Left lung (tissue), 10 donors: ENCODE results near the gene FRMD1. TPM values are rescaled to one million over a fixed set of nuclear protein-coding genes. Genes with fewer than 3 reads are reported as not detected.

Experiments
- ATAC-seq: fragments of 200-7000 bp; cut with Tn5 transposase; one replicate; pipeline ENCODE4 v1.9.1; 2020; ENCODE audit warnings: moderate library complexity
- DNase-seq, 4 donors: peaks; one replicate each; pipeline ENCODE4 v3.0.0-alpha.2; 2013 to 2020
- H3K27ac ChIP-seq, 2 donors: fragments of 200-600 bp; sonication (generic) in 1 of 2; one replicate each; pipeline versions ENCODE4 v1.5.0 to v1.8.0; 2020 to 2021
- H3K27me3 ChIP-seq, 2 donors: fragments of 200-600 bp; sonication (generic) in 1 of 2; one replicate each; pipeline versions ENCODE4 v1.5.0 to v1.8.0; 2020 to 2021
- H3K36me3 ChIP-seq, 2 donors: fragments of 200-600 bp; sonication (generic) in 1 of 2; one replicate each; pipeline versions ENCODE4 v1.5.0 to v1.8.0; 2020 to 2021
- H3K4me1 ChIP-seq, 2 donors: fragments of 200-600 bp; one replicate each; pipeline ENCODE4 v1.8.0; 2021
- H3K4me3 ChIP-seq, 2 donors: fragments of 200-600 bp; sonication (generic) in 1 of 2; one replicate each; pipeline versions ENCODE4 v1.5.0 to v1.8.0; 2020 to 2021; ENCODE audit warnings: mild to moderate bottlenecking in 1 of 2
- H3K9me3 ChIP-seq, 2 donors: fragments of 200-600 bp; sonication (generic) in 1 of 2; one replicate each; pipeline versions ENCODE4 v1.5.0 to v1.8.0; 2020 to 2021
- CTCF ChIP-seq, 2 donors: fragments of 200-600 bp; sonication (generic) in 1 of 2; IDR thresholded peaks; one replicate each; pipeline versions ENCODE4 v1.5.0 to v1.8.0; 2021; ENCODE audit warnings: antibody characterized with exemption in 2 of 2
- intact Hi-C, 2 donors: fragments of 100-400 bp; cut with DNase I; formaldehyde crosslinking; loops; one replicate each; pipeline versions ENCODE4 v1.11.2 to v1.14.2; 2022
- polyA plus RNA-seq, 6 donors: library from polyadenylated mRNA; unstranded; fragments of 120-200 nt; gene quantifications; one replicate each; pipeline ENCODE4 v1.2.1, GENCODE V29; 2013; ENCODE audit not compliant: insufficient read length in 6 of 6
- total RNA-seq, 2 donors: library from RNA; stranded (reverse); fragmentation: NEBNext Ultra II Directional; extraction: Animal tissue kit (Norgen Biotek cat#: 25700); gene quantifications; one replicate each; pipeline ENCODE4 v1.2.1, GENCODE V29; 2021
- donor health status: DM: no; HTN: yes; CAD: no.
- donor health status: DM: no; HTN: no; CAD: no.

FRMD1 gene
- total and polyA plus RNA-seq, 8 donors = 3.4 to 7.2 (median 6.0) TPM; not detected in 2

GRCh38 chr6:168020242-168020641 is 58.8 kb downstream of the FRMD1 start:
- H3K4me1 ChIP-seq = no peaks in the 10 kb centered on the region
- H3K27ac ChIP-seq = no peak overlapping the region
- no peaks in the 10 kb centered on the region for H3K27me3 ChIP-seq
- H3K36me3 ChIP-seq = no peaks in the 10 kb centered on the region
- ATAC-seq = no peak
- H3K9me3 ChIP-seq = peaks cover 0 to 8% of the 10 kb centered on the region in 2 donors
- TF ChIP-seq CTCF (IDR thresholded peaks at IDR 0.05) = no peak
- no peak for DNase-seq
- intact Hi-C loops = no loop called here
- no peak overlapping the region for H3K4me3 ChIP-seq

GRCh38 chr6:168018664-168019063 is 60.3 kb downstream of the FRMD1 start:
- Histone ChIP-seq H3K4me3 (no peak overlapping the region), H3K9me3 (peaks cover 0 to 8% of the 10 kb centered on the region in 2 donors), H3K36me3 (no peaks in the 10 kb centered on the region), H3K4me1 (no peaks in the 10 kb centered on the region), H3K27ac (no peak overlapping the region), H3K27me3 (no peaks in the 10 kb centered on the region)
- TF ChIP-seq CTCF (IDR thresholded peaks at IDR 0.05) = no peak
- intact Hi-C loops = no loop called here
- DNase-seq (no peak), ATAC-seq (no peak)

GRCh38 chr6:168017629-168018028 is 61.4 kb downstream of the FRMD1 start:
- H3K36me3 ChIP-seq = no peaks in the 10 kb centered on the region
- no peaks in the 10 kb centered on the region for H3K4me1 ChIP-seq
- intact Hi-C loops = no loop called here
- no peak overlapping the region for H3K27ac ChIP-seq
- no peak for ATAC-seq
- H3K4me3 ChIP-seq = no peak overlapping the region
- peaks cover 0 to 14% of the 10 kb centered on the region in 2 donors for H3K9me3 ChIP-seq
- H3K27me3 ChIP-seq = no peaks in the 10 kb centered on the region
- TF ChIP-seq CTCF (IDR thresholded peaks at IDR 0.05) = no peak
- peak in 1 of 4 donors; percentile 75 for DNase-seq

GRCh38 chr6:168016721-168017525 is 62.1 kb downstream of the FRMD1 start:
- no peak for TF ChIP-seq CTCF (IDR thresholded peaks at IDR 0.05)
- ATAC-seq = no peak

GRCh38 chr6:168016176-168016620 is 62.8 kb downstream of the FRMD1 start:
- Histone ChIP-seq H3K4me1 (no peaks in the 10 kb centered on the region), H3K4me3 (no peak overlapping the region), H3K27me3 (no peaks in the 10 kb centered on the region), H3K36me3 (no peaks in the 10 kb centered on the region), H3K27ac (no peak overlapping the region), H3K9me3 (peaks cover 0 to 29% of the 10 kb centered on the region in 2 donors)
- intact Hi-C loops = no loop called here
- TF ChIP-seq CTCF (IDR thresholded peaks at IDR 0.05) = no peak
- no peak for ATAC-seq
- DNase-seq = no peak

More at GRCh38 chr6:168016721-168017525, 62.1 kb downstream of the FRMD1 start:
- H3K4me1 ChIP-seq = no peaks in the 10 kb centered on the region
- H3K27ac ChIP-seq = no peak overlapping the region
- H3K4me3 ChIP-seq = no peak overlapping the region
- H3K36me3 ChIP-seq = no peaks in the 10 kb centered on the region
- intact Hi-C loops = no loop called here
- peaks cover 0 to 21% of the 10 kb centered on the region in 2 donors for H3K9me3 ChIP-seq
- no peaks in the 10 kb centered on the region for H3K27me3 ChIP-seq
- no peak for DNase-seq
